ENCODE data around the gene FCER2.

DNA sequence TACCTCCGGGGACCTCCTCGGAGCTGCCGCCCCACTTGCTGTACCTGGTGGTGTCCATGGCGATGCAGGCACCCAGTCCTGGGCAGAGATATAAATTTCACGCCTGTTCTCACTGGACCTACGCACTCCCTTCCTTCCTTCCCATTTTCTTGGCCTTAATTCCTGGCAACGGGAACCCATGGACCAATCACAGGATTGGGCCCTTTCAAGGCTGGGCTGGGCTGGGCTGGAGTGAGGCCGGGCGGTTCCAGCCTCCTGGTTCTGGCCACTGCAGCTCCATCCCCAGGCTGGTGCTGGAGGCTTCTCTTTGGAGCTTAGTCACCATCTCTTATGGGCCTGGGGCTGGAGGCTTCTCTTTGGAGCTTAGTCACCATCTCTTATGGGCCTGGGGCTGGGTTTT, 30.1 kb upstream of the FCER2 start, which contains the start of gene CLEC4G:
- TF ChIP-seq, protein P1, sequence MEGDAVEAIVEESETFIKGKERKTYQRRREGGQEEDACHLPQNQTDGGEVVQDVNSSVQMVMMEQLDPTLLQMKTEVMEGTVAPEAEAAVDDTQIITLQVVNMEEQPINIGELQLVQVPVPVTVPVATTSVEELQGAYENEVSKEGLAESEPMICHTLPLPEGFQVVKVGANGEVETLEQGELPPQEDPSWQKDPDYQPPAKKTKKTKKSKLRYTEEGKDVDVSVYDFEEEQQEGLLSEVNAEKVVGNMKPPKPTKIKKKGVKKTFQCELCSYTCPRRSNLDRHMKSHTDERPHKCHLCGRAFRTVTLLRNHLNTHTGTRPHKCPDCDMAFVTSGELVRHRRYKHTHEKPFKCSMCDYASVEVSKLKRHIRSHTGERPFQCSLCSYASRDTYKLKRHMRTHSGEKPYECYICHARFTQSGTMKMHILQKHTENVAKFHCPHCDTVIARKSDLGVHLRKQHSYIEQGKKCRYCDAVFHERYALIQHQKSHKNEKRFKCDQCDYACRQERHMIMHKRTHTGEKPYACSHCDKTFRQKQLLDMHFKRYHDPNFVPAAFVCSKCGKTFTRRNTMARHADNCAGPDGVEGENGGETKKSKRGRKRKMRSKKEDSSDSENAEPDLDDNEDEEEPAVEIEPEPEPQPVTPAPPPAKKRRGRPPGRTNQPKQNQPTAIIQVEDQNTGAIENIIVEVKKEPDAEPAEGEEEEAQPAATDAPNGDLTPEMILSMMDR (IDR thresholded peaks at IDR 0.05; ENCODE audit: low read length): no peak
- no peak for TF ChIP-seq EZH2 (IDR thresholded peaks at IDR 0.05; ENCODE audit: borderline replicate concordance, low read length)
